Stimulated activated CD8-positive, alpha-beta memory T cell treated with anti-CD3 and anti-CD28 coated beads, Interleukin-12 subunit alpha, Interleukin-12 subunit beta, amount 100 ng/mL, for 24 hours (primary cell): ENCODE data around the gene PCGF5.
"Not testable (repeated sequence)": the region's sequence is repeated elsewhere in the genome, so short reads cannot be mapped to it uniquely, and the experiment has no call there.

ENCODE experiments used
- DNase-seq: peaks from one replicate; pipeline ENCODE4 v3.0.0-alpha.2; 2020; ENCODE audit errors: extremely low read depth

Gene PCGF5

GRCh38 chr10:91286572-91286971, 66.1 kb downstream of the PCGF5 start:
- DNase-seq, result no peak

GRCh38 chr10:91287276-91287675, 66.8 kb downstream of the PCGF5 start:
- DNase-seq, result no peak

GRCh38 chr10:91287912-91288311, 67.4 kb downstream of the PCGF5 start:
- no peak for DNase-seq

- no peak for DNase-seq
Measured at GRCh38 chr10:91289305-91289704, 68.8 kb downstream of the PCGF5 start.

GRCh38 chr10:91290607-91291006, 70.1 kb downstream of the PCGF5 start:
- no peak for DNase-seq

GRCh38 chr10:91294134-91294906, 73.9 kb downstream of the PCGF5 start:
- no peak for DNase-seq

GRCh38 chr10:91295346-91295745, 74.9 kb downstream of the PCGF5 start:
- no peak for DNase-seq

- DNase-seq, result no peak
Measured at GRCh38 chr10:91296471-91296870, 76.0 kb downstream of the PCGF5 start.

GRCh38 chr10:91298224-91298871, 77.9 kb downstream of the PCGF5 start:
- DNase-seq, result peak; percentile 38

- DNase-seq, result no peak
Measured at GRCh38 chr10:91299999-91300575, 79.6 kb downstream of the PCGF5 start.

- not testable (repeated sequence) for DNase-seq
Measured at GRCh38 chr10:91302946-91303345, 82.5 kb downstream of the PCGF5 start.

- not testable (repeated sequence) for DNase-seq
Measured at GRCh38 chr10:91305979-91306378, 85.5 kb downstream of the PCGF5 start.

GRCh38 chr10:91307489-91307888, 87.0 kb downstream of the PCGF5 start:
- DNase-seq, result no peak

GRCh38 chr10:91309711-91310110, 89.2 kb downstream of the PCGF5 start:
- no peak for DNase-seq

- no peak for DNase-seq
Measured at GRCh38 chr10:91311601-91312381, 91.3 kb downstream of the PCGF5 start.

- DNase-seq, result no peak
Measured at GRCh38 chr10:91312382-91312733, 91.9 kb downstream of the PCGF5 start.

GRCh38 chr10:91313796-91314485, 93.5 kb downstream of the PCGF5 start:
- no peak for DNase-seq

- no peak for DNase-seq
Measured at GRCh38 chr10:91316486-91316885, 96.0 kb downstream of the PCGF5 start.

GRCh38 chr10:91317541-91317940, 97.1 kb downstream of the PCGF5 start:
- DNase-seq, result no peak

GRCh38 chr10:91319336-91319735, 98.9 kb downstream of the PCGF5 start:
- DNase-seq, result no peak

GRCh38 chr10:91323293-91323905, 102.9 kb downstream of the PCGF5 start:
- DNase-seq, result not testable (repeated sequence)
